Mesenchymal stem cell (in vitro differentiated cells and primary cell): ENCODE data around the gene KRT32.

Experiments
- DNase-seq: peaks from one replicate; pipeline ENCODE4 v3.0.0-alpha.2; 2013
- H2AFZ ChIP-seq: one replicate; pipeline ENCODE4 v1.6.1; 2013; ENCODE audit warnings: low read depth, mild to moderate bottlenecking, control low read depth, inconsistent platforms, low read length, moderate library complexity
- H2AK5ac ChIP-seq: 2 replicates; pipeline ENCODE4 v1.6.1; 2013; ENCODE audit warnings: low read length, moderate library complexity, mild to moderate bottlenecking, inconsistent platforms; ENCODE audit not compliant: severe bottlenecking
- H2BK120ac ChIP-seq: one replicate; pipeline ENCODE4 v1.6.1; 2013; ENCODE audit warnings: low read depth, mild to moderate bottlenecking, inconsistent platforms, low read length, moderate library complexity
- H2BK12ac ChIP-seq, 2 experiments: one replicate each; pipeline ENCODE4 v1.6.1; 2013; ENCODE audit warnings: inconsistent platforms in 2 of 2, low read length in 2 of 2, mild to moderate bottlenecking in 2 of 2, moderate library complexity in 2 of 2, control low read depth in 1 of 2
- H2BK15ac ChIP-seq: one replicate; pipeline ENCODE4 v1.6.1; 2013; ENCODE audit warnings: mild to moderate bottlenecking, low read depth, inconsistent platforms; ENCODE audit not compliant: poor library complexity, severe bottlenecking
- H2BK5ac ChIP-seq: 2 replicates; pipeline ENCODE4 v1.6.1; 2013; ENCODE audit warnings: low read depth, mild to moderate bottlenecking, low read length, control low read depth, inconsistent platforms; ENCODE audit not compliant: poor library complexity, severe bottlenecking
- H3K14ac ChIP-seq, 2 experiments: one replicate each; pipeline ENCODE4 v1.6.1; 2013; ENCODE audit warnings: inconsistent platforms in 2 of 2, low read length in 2 of 2, control low read depth in 1 of 2, mild to moderate bottlenecking in 1 of 2, moderate library complexity in 1 of 2
- H3K18ac ChIP-seq, 2 experiments: one replicate each; pipeline ENCODE4 v1.6.1; 2013; ENCODE audit warnings: inconsistent platforms in 2 of 2, low read length in 2 of 2, control low read depth in 1 of 2, low read depth in 1 of 2, mild to moderate bottlenecking in 1 of 2
- H3K23ac ChIP-seq, 2 experiments: one replicate each; pipeline ENCODE4 v1.6.1; 2013; ENCODE audit warnings: inconsistent platforms in 2 of 2, low read length in 2 of 2, mild to moderate bottlenecking in 2 of 2, moderate library complexity in 2 of 2, control low read depth in 1 of 2
- H3K27ac ChIP-seq: 2 replicates; pipeline ENCODE4 v1.5.1; 2013; ENCODE audit warnings: mild to moderate bottlenecking, moderate library complexity, low read length, control low read depth, inconsistent platforms; ENCODE audit not compliant: poor library complexity, severe bottlenecking
- H3K27me3 ChIP-seq, 2 experiments: 2 replicates each; pipeline versions ENCODE4 v1.6.1 to v1.7.0; 2013; ENCODE audit warnings: low read length in 2 of 2, mild to moderate bottlenecking in 2 of 2, moderate library complexity in 2 of 2, control low read depth in 1 of 2, inconsistent platforms in 1 of 2; ENCODE audit not compliant: control insufficient read depth in 1 of 2, insufficient read depth in 1 of 2
- H3K36me3 ChIP-seq, 2 experiments: 2 replicates each; pipeline versions ENCODE4 v1.6.1 to v1.7.0; 2013; ENCODE audit warnings: low read length in 2 of 2, control low read depth in 1 of 2, inconsistent platforms in 1 of 2, low read depth in 1 of 2, mild to moderate bottlenecking in 1 of 2; ENCODE audit not compliant: insufficient read depth in 2 of 2, control insufficient read depth in 1 of 2
- H3K4ac ChIP-seq, 2 experiments: one replicate each; pipeline ENCODE4 v1.6.1; 2013; ENCODE audit warnings: inconsistent platforms in 2 of 2, low read length in 2 of 2, mild to moderate bottlenecking in 2 of 2, moderate library complexity in 2 of 2, control low read depth in 1 of 2, low read depth in 1 of 2
- H3K4me1 ChIP-seq: 2 replicates; pipeline ENCODE4 v1.6.1; 2013; ENCODE audit warnings: low read depth, low read length, control low read depth; ENCODE audit not compliant: control insufficient read depth, insufficient read depth
- H3K4me2 ChIP-seq: 2 replicates; pipeline ENCODE4 v1.6.1; 2013; ENCODE audit warnings: low read length, mild to moderate bottlenecking, inconsistent platforms; ENCODE audit not compliant: poor library complexity, severe bottlenecking
- H3K4me3 ChIP-seq, 2 experiments: 2 replicates each; pipeline versions ENCODE4 v1.5.1 to v1.7.0; 2013; ENCODE audit warnings: low read length in 2 of 2, mild to moderate bottlenecking in 2 of 2, control low read depth in 1 of 2, low read depth in 1 of 2; ENCODE audit not compliant: insufficient read depth in 1 of 2
- H3K79me1 ChIP-seq: replicated peaks from 2 replicates; pipeline ENCODE4 v1.6.1; 2013; ENCODE audit warnings: mild to moderate bottlenecking, control low read depth, low read length, inconsistent platforms; ENCODE audit not compliant: poor library complexity, severe bottlenecking
- H3K9ac ChIP-seq: 2 replicates; pipeline ENCODE4 v1.7.0; 2013; ENCODE audit warnings: mild to moderate bottlenecking, low read length, moderate library complexity
- H3K9me3 ChIP-seq: 2 replicates; pipeline ENCODE4 v1.7.0; 2013; ENCODE audit warnings: mild to moderate bottlenecking, low read length; ENCODE audit not compliant: control insufficient read depth
- H4K8ac ChIP-seq: one replicate; pipeline ENCODE4 v1.6.1; 2013; ENCODE audit warnings: inconsistent platforms, mild to moderate bottlenecking, low read length, moderate library complexity
- H4K91ac ChIP-seq: one replicate; pipeline ENCODE4 v1.6.1; 2013; ENCODE audit warnings: mild to moderate bottlenecking, low read length, inconsistent platforms
- whole genome bisulfite sequencing: methylation state at CpG from one replicate; pipeline ENCODE4 v1.1.7; 2013; ENCODE audit warnings: mixed read lengths; 5-methylcytosine and 5-hydroxymethylcytosine counted together

KRT32 gene

DNA sequence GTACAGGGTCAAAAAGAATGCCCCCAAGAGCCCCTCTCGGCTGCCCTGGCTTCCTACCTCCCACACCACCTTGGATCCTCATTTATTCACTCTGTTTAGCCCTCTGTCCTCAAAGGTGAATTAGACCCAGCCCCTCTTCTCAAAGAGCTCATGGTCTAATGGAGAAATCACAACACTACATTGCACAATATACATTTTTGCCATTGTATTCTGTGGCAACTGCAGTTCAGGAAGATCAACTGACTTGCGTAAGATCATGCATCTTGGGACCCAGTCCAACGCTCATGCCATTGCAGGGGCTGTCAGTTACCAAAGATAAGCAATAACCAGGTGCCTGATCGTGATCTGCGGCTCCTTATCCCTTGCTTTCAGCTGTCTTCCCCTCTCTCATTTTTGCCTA, 27.8 kb downstream of the KRT32 start:
- no peak overlapping the region for H2AK5ac ChIP-seq
- no peak overlapping the region for H2BK5ac ChIP-seq
- no peak overlapping the region for H3K27ac ChIP-seq
- no peak overlapping the region for H2BK15ac ChIP-seq
- no peak overlapping the region for H3K23ac ChIP-seq
- no peaks in the 10 kb centered on the region for H3K79me1 ChIP-seq
- no peak overlapping the region for H4K8ac ChIP-seq
- no peak overlapping the region for H3K18ac ChIP-seq
- 61% methylated on average over 5 of the region's 5 CpGs for WGBS
- H2AFZ ChIP-seq, result no peak overlapping the region
- no peaks in the 10 kb centered on the region for H3K4me1 ChIP-seq
- H3K4ac ChIP-seq, result no peak overlapping the region
- no peak overlapping the region for H4K91ac ChIP-seq
- H3K14ac ChIP-seq, result no peak overlapping the region
- no peak overlapping the region for H2BK120ac ChIP-seq
- H2BK12ac ChIP-seq, result no peak overlapping the region
- no peak overlapping the region for H3K4me2 ChIP-seq
- no peak overlapping the region for H3K4me3 ChIP-seq
- no peak overlapping the region for H3K9ac ChIP-seq
- no peaks in the 10 kb centered on the region for H3K9me3 ChIP-seq
- H3K36me3 ChIP-seq, result peaks cover 0 to 2% of the 10 kb centered on the region in 2 experiments
- no peak for DNase-seq
- H3K27me3 ChIP-seq, result peaks cover 0 to 39% of the 10 kb centered on the region in 2 experiments

DNA sequence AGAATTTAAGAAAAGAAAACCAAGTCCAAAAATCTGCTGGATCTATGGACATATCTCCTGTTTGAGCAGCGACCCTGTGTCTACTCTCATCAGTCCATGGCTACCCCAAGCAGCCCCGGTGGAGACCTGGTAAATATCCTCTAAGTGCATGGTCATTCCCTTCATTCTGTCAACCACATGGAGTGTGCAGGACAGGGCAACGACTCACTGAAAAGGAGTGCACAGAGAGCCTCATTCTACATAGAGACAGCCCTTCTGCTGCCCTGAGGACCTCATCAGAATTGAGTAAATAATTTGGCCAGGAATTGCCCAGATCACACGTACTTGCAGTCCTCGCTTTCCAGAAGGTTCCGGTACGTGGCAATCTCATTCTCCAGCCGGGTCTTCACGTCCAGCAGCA, 29.4 kb downstream of the KRT32 start:
- H3K23ac ChIP-seq, result no peak overlapping the region
- H2BK5ac ChIP-seq, result no peak overlapping the region
- H3K18ac ChIP-seq, result no peak overlapping the region
- H4K8ac ChIP-seq, result no peak overlapping the region
- no peak for DNase-seq
- no peak overlapping the region for H2BK12ac ChIP-seq
- H3K9ac ChIP-seq, result no peak overlapping the region
- H3K4me2 ChIP-seq, result no peak overlapping the region
- no peak overlapping the region for H2BK120ac ChIP-seq
- H3K27ac ChIP-seq, result no peak overlapping the region
- peaks cover 0 to 47% of the 10 kb centered on the region in 2 experiments for H3K27me3 ChIP-seq
- H2AFZ ChIP-seq, result no peak overlapping the region
- H4K91ac ChIP-seq, result no peak overlapping the region
- no peak overlapping the region for H3K4ac ChIP-seq
- no peak overlapping the region for H3K4me3 ChIP-seq
- H3K14ac ChIP-seq, result no peak overlapping the region
- H3K4me1 ChIP-seq, result no peaks in the 10 kb centered on the region
- no peaks in the 10 kb centered on the region for H3K9me3 ChIP-seq
- H2AK5ac ChIP-seq, result no peak overlapping the region
- WGBS, result 83% methylated on average over 9 of the region's 9 CpGs
- H3K79me1 ChIP-seq, result no peaks in the 10 kb centered on the region
- H3K36me3 ChIP-seq, result peaks cover 0 to 2% of the 10 kb centered on the region in 2 experiments
- no peak overlapping the region for H2BK15ac ChIP-seq

DNA sequence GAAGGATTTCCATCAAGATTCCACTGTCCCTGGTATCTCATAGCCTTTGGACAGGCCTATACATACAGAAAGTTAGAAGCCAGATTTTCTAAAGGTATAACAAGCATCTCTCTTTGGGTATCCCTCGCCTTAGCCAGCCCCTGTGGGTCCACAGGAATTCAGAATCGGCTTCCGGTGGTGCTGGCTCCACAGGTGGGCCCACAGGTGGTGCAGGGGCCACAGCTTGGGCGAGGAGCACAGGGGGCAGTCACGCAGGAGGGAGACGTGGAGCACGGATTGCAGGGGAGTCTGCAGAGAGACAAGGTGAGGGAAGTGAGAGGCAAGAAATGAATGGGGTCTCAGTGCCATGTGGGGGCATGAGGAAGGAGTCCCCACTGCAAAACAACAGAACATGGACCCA, 29.9 kb downstream of the KRT32 start:
- Histone ChIP-seq H4K91ac (no peak overlapping the region), H4K8ac (no peak overlapping the region), H2BK5ac (no peak overlapping the region), H3K14ac (no peak overlapping the region), H3K23ac (no peak overlapping the region), H3K4ac (no peak overlapping the region), H3K27me3 (peaks cover 0 to 45% of the 10 kb centered on the region in 2 experiments), H2AK5ac (no peak overlapping the region), H2BK120ac (no peak overlapping the region), H2BK15ac (no peak overlapping the region), H2AFZ (no peak overlapping the region), H3K9me3 (no peaks in the 10 kb centered on the region), H3K27ac (no peak overlapping the region), H3K79me1 (no peaks in the 10 kb centered on the region), H3K18ac (no peak overlapping the region), H2BK12ac (no peak overlapping the region), H3K36me3 (peaks cover 0 to 2% of the 10 kb centered on the region in 2 experiments), H3K4me2 (no peak overlapping the region), H3K4me1 (no peaks in the 10 kb centered on the region), H3K9ac (no peak overlapping the region), H3K4me3 (no peak overlapping the region)
- DNase-seq, result no peak
- 86% methylated on average over 7 of the region's 7 CpGs for WGBS

- H3K4me2 ChIP-seq, result no peak overlapping the region
- no peak overlapping the region for H3K18ac ChIP-seq
- no peak overlapping the region for H2AFZ ChIP-seq
- H3K9me3 ChIP-seq, result no peaks in the 10 kb centered on the region
- 52% methylated on average over 3 of the region's 5 CpGs for WGBS
- no peak overlapping the region for H3K14ac ChIP-seq
- no peak overlapping the region for H2BK5ac ChIP-seq
- H3K4me1 ChIP-seq, result no peaks in the 10 kb centered on the region
- peaks cover 0 to 2% of the 10 kb centered on the region in 2 experiments for H3K36me3 ChIP-seq
- H2BK15ac ChIP-seq, result no peak overlapping the region
- no peak overlapping the region for H3K23ac ChIP-seq
- no peak overlapping the region for H2BK120ac ChIP-seq
- no peak overlapping the region for H2AK5ac ChIP-seq
- no peak overlapping the region for H4K8ac ChIP-seq
- H3K4ac ChIP-seq, result no peak overlapping the region
- H3K27me3 ChIP-seq, result peaks cover 0 to 23% of the 10 kb centered on the region in 2 experiments
- H3K27ac ChIP-seq, result no peak overlapping the region
- no peak overlapping the region for H4K91ac ChIP-seq
- H3K9ac ChIP-seq, result no peak overlapping the region
- no peak for DNase-seq
- H3K4me3 ChIP-seq, result no peak overlapping the region
- no peak overlapping the region for H2BK12ac ChIP-seq
- H3K79me1 ChIP-seq, result no peaks in the 10 kb centered on the region
These were observed 32.8 kb downstream of the KRT32 start for GRCh38 chr17:41434415-41434814.
